MM.1S (cell line): ENCODE measurements around the gene PODNL1.

Experiments
- EZH2 ChIP-seq: fragments of 300-600 bp; sonication (generic); optimal IDR thresholded peaks from 2 replicates; pipeline ENCODE3; 2017; ENCODE audit warnings: low read depth, mild to moderate bottlenecking, antibody characterized with exemption, low read length, mixed read lengths
- TF ChIP-seq, protein P1 (sequence below): fragments of 300-600 bp; sonication (generic); IDR thresholded peaks from 2 replicates; pipeline ENCODE4 v1.5.1; 2016; ENCODE audit warnings: antibody characterized with exemption, low read length, mixed read lengths

DNA sequence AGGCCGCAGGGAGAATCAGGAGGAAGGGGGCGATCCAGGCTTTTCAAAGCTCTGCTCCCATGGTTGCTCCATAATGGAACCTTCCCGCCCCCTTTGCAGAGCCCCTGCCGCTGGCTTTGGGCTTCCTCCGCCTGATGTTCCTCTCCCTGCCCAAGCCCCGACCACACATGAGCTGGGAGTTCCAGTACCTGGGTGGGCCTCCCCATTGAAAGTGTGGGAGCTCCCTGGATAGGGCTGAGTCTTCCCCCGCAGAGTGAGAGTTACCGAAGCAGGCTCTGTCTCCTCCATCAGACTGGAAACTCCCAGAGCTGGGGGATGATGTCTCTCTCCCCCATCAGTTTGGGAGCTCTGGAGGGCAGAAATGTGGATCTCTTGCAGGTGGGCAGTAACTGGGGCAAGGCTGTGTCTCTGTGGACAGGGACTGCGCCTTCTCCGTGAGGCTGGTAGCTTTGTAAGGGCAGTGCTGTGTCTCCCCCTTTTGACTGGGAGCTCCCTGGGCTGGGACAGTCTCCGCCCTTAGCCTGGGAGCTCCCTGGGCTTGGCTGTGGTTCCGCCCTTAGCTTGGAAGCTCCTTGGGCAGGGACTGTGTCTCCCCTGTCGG is 14.8 kb upstream of the PODNL1 start:
- no peak for TF ChIP-seq EZH2
- TF ChIP-seq, protein P1, sequence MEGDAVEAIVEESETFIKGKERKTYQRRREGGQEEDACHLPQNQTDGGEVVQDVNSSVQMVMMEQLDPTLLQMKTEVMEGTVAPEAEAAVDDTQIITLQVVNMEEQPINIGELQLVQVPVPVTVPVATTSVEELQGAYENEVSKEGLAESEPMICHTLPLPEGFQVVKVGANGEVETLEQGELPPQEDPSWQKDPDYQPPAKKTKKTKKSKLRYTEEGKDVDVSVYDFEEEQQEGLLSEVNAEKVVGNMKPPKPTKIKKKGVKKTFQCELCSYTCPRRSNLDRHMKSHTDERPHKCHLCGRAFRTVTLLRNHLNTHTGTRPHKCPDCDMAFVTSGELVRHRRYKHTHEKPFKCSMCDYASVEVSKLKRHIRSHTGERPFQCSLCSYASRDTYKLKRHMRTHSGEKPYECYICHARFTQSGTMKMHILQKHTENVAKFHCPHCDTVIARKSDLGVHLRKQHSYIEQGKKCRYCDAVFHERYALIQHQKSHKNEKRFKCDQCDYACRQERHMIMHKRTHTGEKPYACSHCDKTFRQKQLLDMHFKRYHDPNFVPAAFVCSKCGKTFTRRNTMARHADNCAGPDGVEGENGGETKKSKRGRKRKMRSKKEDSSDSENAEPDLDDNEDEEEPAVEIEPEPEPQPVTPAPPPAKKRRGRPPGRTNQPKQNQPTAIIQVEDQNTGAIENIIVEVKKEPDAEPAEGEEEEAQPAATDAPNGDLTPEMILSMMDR = 0 out of 2 replicates have a peak, but pooled peaks have one; percentile 5
